HEK293T (cell line): ENCODE results near the gene LTA.
"Not testable (repeated sequence)": the region's sequence is repeated elsewhere in the genome, so short reads cannot be mapped to it uniquely, and the experiment has no call there.

Experiments used
- CTCF ChIA-PET: fragments of 350-600 bp; formaldehyde crosslinking; extraction: SDS; loops from one replicate; lab custom pipeline; 2021; ENCODE audit warnings: antibody characterized with exemption, inconsistent platforms; lab: Yijun Ruan, JAX
- POLR2A ChIA-PET: fragments of 350-600 bp; formaldehyde crosslinking; extraction: SDS; loops from one replicate; lab custom pipeline; 2020; ENCODE audit warnings: antibody characterized with exemption, inconsistent platforms; lab: Yijun Ruan, JAX
- DNase-seq: peaks from one replicate; pipeline ENCODE4 v3.0.0; 2012; ENCODE audit warnings: mixed read lengths; ENCODE audit errors: extremely low spot score
- ARNT ChIP-seq: fragments of 450-650 bp; IDR thresholded peaks from 2 replicates; pipeline ENCODE4 v1.6.1; 2017; ENCODE audit warnings: mild to moderate bottlenecking
- BHLHE40 ChIP-seq: fragments of 450-650 bp; IDR thresholded peaks from 2 replicates; pipeline ENCODE4 v1.6.1; 2016; ENCODE audit warnings: mild to moderate bottlenecking, moderate library complexity, borderline replicate concordance
- CTBP1 ChIP-seq: fragments of 450-650 bp; IDR thresholded peaks from 2 replicates; pipeline ENCODE4 v1.6.1; 2016; ENCODE audit warnings: borderline replicate concordance
- ELF4 ChIP-seq: fragments of 450-650 bp; IDR thresholded peaks from 2 replicates; pipeline ENCODE4 v1.6.1; 2017; ENCODE audit warnings: antibody characterized with exemption
- FOXA1 ChIP-seq: fragments of 450-650 bp; IDR thresholded peaks from 2 replicates; pipeline ENCODE4 v1.6.1; 2016; ENCODE audit warnings: mild to moderate bottlenecking
- FOXK2 ChIP-seq: fragments of 450-650 bp; IDR thresholded peaks from 2 replicates; pipeline ENCODE4 v1.6.1; 2016; ENCODE audit warnings: mild to moderate bottlenecking
- FOXM1 ChIP-seq: fragments of 450-650 bp; IDR thresholded peaks from 2 replicates; pipeline ENCODE4 v1.6.1; 2017; ENCODE audit warnings: mild to moderate bottlenecking, borderline replicate concordance
- HDGF ChIP-seq: fragments of 450-650 bp; IDR thresholded peaks from 2 replicates; pipeline ENCODE4 v1.6.1; 2017; ENCODE audit warnings: antibody characterized with exemption, borderline replicate concordance
- L3MBTL2 ChIP-seq: fragments of 450-650 bp; conservative IDR thresholded peaks from 2 replicates; pipeline ENCODE4 v1.6.1; 2016; ENCODE audit warnings: mild to moderate bottlenecking
- LEF1 ChIP-seq: fragments of 450-650 bp; IDR thresholded peaks from 2 replicates; pipeline ENCODE4 v1.6.1; 2017; ENCODE audit warnings: mild to moderate bottlenecking, borderline replicate concordance
- NFRKB ChIP-seq: fragments of 450-650 bp; IDR thresholded peaks from 2 replicates; pipeline ENCODE4 v1.6.1; 2016; ENCODE audit warnings: mild to moderate bottlenecking, moderate library complexity
- PKNOX1 ChIP-seq: fragments of 450-650 bp; IDR thresholded peaks from 2 replicates; pipeline ENCODE4 v1.6.1; 2016
- SP1 ChIP-seq: fragments of 450-650 bp; IDR thresholded peaks from 2 replicates; pipeline ENCODE4 v1.6.1; 2017
- SUZ12 ChIP-seq: fragments of 450-650 bp; IDR thresholded peaks from 2 replicates; pipeline ENCODE4 v1.6.1; 2016; ENCODE audit warnings: mild to moderate bottlenecking
- TARDBP ChIP-seq: fragments of 450-650 bp; IDR thresholded peaks from 2 replicates; pipeline ENCODE4 v1.6.1; 2016
- ZNF384 ChIP-seq: fragments of 450-650 bp; IDR thresholded peaks from 2 replicates; pipeline ENCODE4 v1.6.1; 2016

The LTA gene

GRCh38 chr6:31587791-31588777 lies 16.0 kb downstream of the LTA start:
- CTCF ChIA-PET = interaction anchor here (0.7 to 2.2 kb wide), 3 partner anchors 13 to 59 kb away, joined by 3 to 8 read pairs (median 3); partner anchors contain the start of gene TNF
- no peak for DNase-seq
- POLR2A ChIA-PET = interaction anchor here (0.6 to 1.0 kb wide), 2 partner anchors 9 to 12 kb away, joined by 3 read pairs; no protein-coding TSS in a partner anchor
- no peak for TF ChIP-seq HDGF
- no peak for TF ChIP-seq L3MBTL2
- no peak for TF ChIP-seq LEF1
- TF ChIP-seq CTBP1 = no peak
- TF ChIP-seq FOXK2 = no peak
- no peak for TF ChIP-seq FOXM1
- TF ChIP-seq BHLHE40 = no peak
- TF ChIP-seq ARNT = no peak
- TF ChIP-seq TARDBP = no peak
- TF ChIP-seq SUZ12 = no peak

GRCh38 chr6:31588871-31589650 lies 17.0 kb downstream of the LTA start:
- TF ChIP-seq ELF4 = no peak
- TF ChIP-seq SUZ12 = no peak
- no peak for TF ChIP-seq FOXA1
- TF ChIP-seq HDGF = no peak
- no peak for TF ChIP-seq LEF1
- no peak for TF ChIP-seq CTBP1
- TF ChIP-seq BHLHE40 = no peak
- no peak for TF ChIP-seq NFRKB
- TF ChIP-seq PKNOX1 = no peak
- TF ChIP-seq FOXM1 = no peak
- TF ChIP-seq L3MBTL2 = no peak
- TF ChIP-seq SP1 = no peak
- TF ChIP-seq FOXK2 = no peak
- TF ChIP-seq ZNF384 = no peak
- no peak for TF ChIP-seq TARDBP
- TF ChIP-seq ARNT = no peak
- CTCF ChIA-PET = interaction anchor here (0.7 to 1.4 kb wide), 3 partner anchors 9 to 60 kb away, joined by 3 to 6 read pairs (median 3); no protein-coding TSS in a partner anchor
- POLR2A ChIA-PET = interaction anchor here (0.6 kb wide), 1 partner anchor 13 kb away, joined by 3 read pairs; no protein-coding TSS in a partner anchor
- DNase-seq = no peak

- CTCF ChIA-PET = interaction anchor here (0.9 kb wide), 1 partner anchor 9 kb away, joined by 3 read pairs; no protein-coding TSS in a partner anchor
- POLR2A ChIA-PET, DNase-seq: not testable (repeated sequence)
Measured at GRCh38 chr6:31590691-31591090, 18.6 kb downstream of the LTA start.

- no peak for DNase-seq
- TF ChIP-seq PKNOX1 = no peak
- no peak for TF ChIP-seq NFRKB
- no peak for TF ChIP-seq ARNT
- TF ChIP-seq ELF4 = no peak
- no peak for TF ChIP-seq CTBP1
- no peak for TF ChIP-seq HDGF
- no peak for TF ChIP-seq SUZ12
- no peak for TF ChIP-seq TARDBP
- no peak for TF ChIP-seq FOXK2
- no peak for TF ChIP-seq SP1
- no peak for TF ChIP-seq ZNF384
- no peak for TF ChIP-seq LEF1
- TF ChIP-seq FOXA1 = no peak
- no peak for TF ChIP-seq L3MBTL2
- TF ChIP-seq FOXM1 = no peak
- no peak for TF ChIP-seq BHLHE40
- POLR2A ChIA-PET = interaction anchor here (1.0 kb wide), 3 partner anchors 12 to 191 kb away, joined by 3 read pairs; no protein-coding TSS in a partner anchor
- CTCF ChIA-PET = interaction anchor here (0.6 to 7.6 kb wide), 4 partner anchors 12 to 41 kb away, joined by 3 to 149 read pairs (median 4); partner anchors contain the start of genes LST1, LTB and TNF
Measured at GRCh38 chr6:31592396-31592771, 20.3 kb downstream of the LTA start.

GRCh38 chr6:31597006-31597405 lies 24.9 kb downstream of the LTA start:
- ChIA-PET CTCF (interaction anchor here (0.5 to 7.6 kb wide), 9 partner anchors 11 to 355 kb away, joined by 4 to 149 read pairs (median 13); partner anchors contain the start of genes ATP6V1G2, DDX39B, LST1 and LTB), POLR2A (interaction anchor here (0.7 to 5.9 kb wide), 5 partner anchors 9 to 53 kb away, joined by 3 to 91 read pairs (median 12); partner anchors contain the start of genes ATP6V1G2, DDX39B, LTB and NFKBIL1)
- no peak for DNase-seq
- TF ChIP-seq ZNF384 = no peak
- no peak for TF ChIP-seq L3MBTL2
- no peak for TF ChIP-seq HDGF
- no peak for TF ChIP-seq FOXA1
- no peak for TF ChIP-seq NFRKB
- TF ChIP-seq SP1 = no peak
- no peak; the same call in 1 of the 2 replicates for TF ChIP-seq PKNOX1
- TF ChIP-seq BHLHE40 = no peak
- TF ChIP-seq SUZ12 = no peak
- no peak for TF ChIP-seq CTBP1
- TF ChIP-seq ARNT = no peak
